Suprapubic skin (tissue), 4 donors: ENCODE data around the gene DRG1. TPM values are rescaled to one million over a fixed set of nuclear protein-coding genes. Genes with fewer than 3 reads are reported as not detected.

Experiments
- DNase-seq, 2 donors: peaks; one replicate each; pipeline ENCODE4 v3.0.0-alpha.2; 2019; ENCODE audit warnings: low spot score in 2 of 2
- H3K27ac ChIP-seq: fragments of 200-600 bp; sonication (generic); one replicate; pipeline ENCODE4 v1.5.1; 2019
- H3K27me3 ChIP-seq: fragments of 200-600 bp; sonication (generic); one replicate; pipeline ENCODE4 v1.5.1; 2019
- H3K36me3 ChIP-seq: fragments of 200-600 bp; sonication (generic); one replicate; pipeline ENCODE4 v1.5.1; 2019
- H3K4me1 ChIP-seq: fragments of 200-600 bp; sonication (generic); one replicate; pipeline ENCODE4 v1.5.1; 2019
- H3K4me3 ChIP-seq: fragments of 200-600 bp; sonication (generic); one replicate; pipeline ENCODE4 v1.5.1; 2019; ENCODE audit warnings: mild to moderate bottlenecking
- H3K9me3 ChIP-seq: fragments of 200-600 bp; sonication (generic); one replicate; pipeline ENCODE4 v1.5.1; 2019
- EP300 ChIP-seq: sonication (generic); formaldehyde crosslinking; IDR thresholded peaks from one replicate; pipeline ENCODE4 v1.6.1; 2017; ENCODE audit warnings: antibody characterized with exemption
- POLR2A ChIP-seq, 2 donors: fragments of 450-650 bp; IDR thresholded peaks; one replicate each; pipeline ENCODE4 v1.6.1; 2017; ENCODE audit warnings: antibody characterized with exemption in 2 of 2, mild to moderate bottlenecking in 2 of 2, moderate library complexity in 2 of 2
- POLR2AphosphoS5 ChIP-seq, 3 donors: sonication (generic); formaldehyde crosslinking; IDR thresholded peaks; one replicate each; pipeline ENCODE4 v1.6.1; 2017; ENCODE audit warnings: antibody characterized with exemption in 3 of 3
- WGBS: methylation state at CpG from one replicate; pipeline ENCODE4 v1.1.5; 2018; 5-methylcytosine and 5-hydroxymethylcytosine counted together
- total RNA-seq, 4 donors: library from RNA; depleted of rRNA; stranded (reverse); fragments of >200 nt; gene quantifications; one replicate each; pipeline ENCODE4 v1.1.0, GENCODE V29; 2016
- TF ChIP-seq, protein P1 (sequence below), 2 donors: fragments of 200-600 bp in 1 of 2; fragments of 450-650 bp in 1 of 2; sonication (generic) in 1 of 2; IDR thresholded peaks; one replicate each; pipeline ENCODE4 v1.5.1; 2016 to 2019; ENCODE audit warnings: antibody characterized with exemption in 2 of 2, mild to moderate bottlenecking in 1 of 2, moderate library complexity in 1 of 2

DRG1 gene
- total RNA-seq, 4 donors from 2014 or later, result 53.8 to 61.8 (median 55.0) TPM

DNA sequence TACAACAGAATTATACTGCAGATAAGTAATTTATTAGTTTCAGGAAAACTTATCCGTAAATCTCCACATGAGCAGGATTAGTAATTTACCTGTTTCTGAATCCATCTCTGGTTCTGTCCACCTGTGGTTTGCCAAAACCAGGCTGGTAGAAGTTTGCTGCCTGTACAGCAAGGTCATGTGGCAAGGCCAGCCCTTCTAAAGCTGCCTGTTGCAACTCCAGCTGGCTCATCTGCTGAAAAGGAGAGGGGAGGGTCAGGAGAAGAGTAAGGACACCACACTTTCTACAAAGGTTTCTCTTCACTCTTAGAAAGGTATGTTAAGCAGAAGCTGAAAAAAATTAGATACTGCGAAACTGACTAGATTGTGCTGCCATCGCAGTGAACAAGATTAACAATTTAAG, 47.9 kb downstream of the DRG1 start:
- Histone ChIP-seq H3K27me3 (no peaks in the 10 kb centered on the region), H3K4me1 (no peaks in the 10 kb centered on the region), H3K4me3 (no peak overlapping the region), H3K36me3 (peaks cover 74% of the 10 kb centered on the region), H3K9me3 (no peaks in the 10 kb centered on the region), H3K27ac (no peak overlapping the region)
- DNase-seq, result no peak
- 97% methylated on average over 3 of the region's 3 CpGs for WGBS
- TF ChIP-seq POLR2AphosphoS5 (IDR thresholded peaks at IDR 0.05) (no peak), EP300 (no peak)

DNA sequence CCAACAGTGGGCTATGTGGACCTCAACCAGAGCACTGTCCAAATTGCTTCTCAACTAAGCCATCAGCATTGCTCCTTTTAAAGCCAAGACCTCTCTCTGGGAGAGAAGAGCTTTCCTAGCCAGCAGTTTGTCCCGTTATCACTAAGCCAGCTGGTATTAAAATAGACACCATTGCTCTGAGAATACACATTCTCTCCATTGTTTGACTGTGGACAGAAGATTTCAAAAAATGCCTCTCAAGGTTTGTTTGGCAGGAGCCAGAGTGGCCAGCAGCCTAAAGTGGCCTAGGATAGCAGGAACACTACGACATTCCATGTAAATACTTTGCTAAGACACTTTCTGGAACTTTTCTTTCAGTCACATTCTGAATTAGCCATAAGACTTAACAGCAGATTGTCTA, 49.0 kb downstream of the DRG1 start:
- H3K9me3 ChIP-seq, result no peaks in the 10 kb centered on the region
- peaks cover 72% of the 10 kb centered on the region for H3K36me3 ChIP-seq
- H3K4me1 ChIP-seq, result no peaks in the 10 kb centered on the region
- no peaks in the 10 kb centered on the region for H3K27me3 ChIP-seq
- 88% methylated on average over 2 of the region's 2 CpGs for WGBS
- no peak overlapping the region for H3K27ac ChIP-seq
- no peak for DNase-seq
- H3K4me3 ChIP-seq, result no peak overlapping the region
- TF ChIP-seq EP300 (no peak), POLR2A (IDR thresholded peaks at IDR 0.05) (no peak)
- TF ChIP-seq, protein P1, sequence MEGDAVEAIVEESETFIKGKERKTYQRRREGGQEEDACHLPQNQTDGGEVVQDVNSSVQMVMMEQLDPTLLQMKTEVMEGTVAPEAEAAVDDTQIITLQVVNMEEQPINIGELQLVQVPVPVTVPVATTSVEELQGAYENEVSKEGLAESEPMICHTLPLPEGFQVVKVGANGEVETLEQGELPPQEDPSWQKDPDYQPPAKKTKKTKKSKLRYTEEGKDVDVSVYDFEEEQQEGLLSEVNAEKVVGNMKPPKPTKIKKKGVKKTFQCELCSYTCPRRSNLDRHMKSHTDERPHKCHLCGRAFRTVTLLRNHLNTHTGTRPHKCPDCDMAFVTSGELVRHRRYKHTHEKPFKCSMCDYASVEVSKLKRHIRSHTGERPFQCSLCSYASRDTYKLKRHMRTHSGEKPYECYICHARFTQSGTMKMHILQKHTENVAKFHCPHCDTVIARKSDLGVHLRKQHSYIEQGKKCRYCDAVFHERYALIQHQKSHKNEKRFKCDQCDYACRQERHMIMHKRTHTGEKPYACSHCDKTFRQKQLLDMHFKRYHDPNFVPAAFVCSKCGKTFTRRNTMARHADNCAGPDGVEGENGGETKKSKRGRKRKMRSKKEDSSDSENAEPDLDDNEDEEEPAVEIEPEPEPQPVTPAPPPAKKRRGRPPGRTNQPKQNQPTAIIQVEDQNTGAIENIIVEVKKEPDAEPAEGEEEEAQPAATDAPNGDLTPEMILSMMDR (IDR thresholded peaks at IDR 0.05), result no peak

DNA sequence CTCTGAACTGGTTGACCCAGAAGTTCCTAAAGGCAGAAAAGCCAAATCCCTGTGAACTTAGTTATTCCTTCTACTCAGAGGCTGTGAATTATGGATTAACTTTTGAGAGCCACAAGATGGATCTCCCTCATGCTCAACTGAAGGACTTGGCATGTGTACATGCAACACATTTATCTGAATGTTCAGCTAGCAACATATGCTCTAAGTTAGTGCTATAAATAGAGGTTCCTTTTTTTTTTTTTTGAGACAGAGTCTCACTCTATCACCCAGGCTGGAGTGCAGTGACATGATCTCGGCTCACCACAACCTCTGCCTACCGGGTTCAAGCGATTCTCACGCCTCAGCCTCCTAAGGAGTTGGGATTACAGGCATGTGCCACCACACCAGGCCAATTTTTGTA, 50.1 kb downstream of the DRG1 start:
- no peaks in the 10 kb centered on the region for H3K4me1 ChIP-seq
- H3K27ac ChIP-seq, result no peak overlapping the region
- 69% methylated on average over 4 of the region's 4 CpGs for WGBS
- no peak for TF ChIP-seq POLR2AphosphoS5 (IDR thresholded peaks at IDR 0.05)
- TF ChIP-seq, protein P1 (IDR thresholded peaks at IDR 0.05), result no peak
- TF ChIP-seq POLR2A (IDR thresholded peaks at IDR 0.05), result no peak
- no peak for TF ChIP-seq EP300
- no peak for DNase-seq
- H3K36me3 ChIP-seq, result peaks cover 72% of the 10 kb centered on the region
- no peaks in the 10 kb centered on the region for H3K27me3 ChIP-seq
- no peaks in the 10 kb centered on the region for H3K9me3 ChIP-seq
- no peak overlapping the region for H3K4me3 ChIP-seq

DNA sequence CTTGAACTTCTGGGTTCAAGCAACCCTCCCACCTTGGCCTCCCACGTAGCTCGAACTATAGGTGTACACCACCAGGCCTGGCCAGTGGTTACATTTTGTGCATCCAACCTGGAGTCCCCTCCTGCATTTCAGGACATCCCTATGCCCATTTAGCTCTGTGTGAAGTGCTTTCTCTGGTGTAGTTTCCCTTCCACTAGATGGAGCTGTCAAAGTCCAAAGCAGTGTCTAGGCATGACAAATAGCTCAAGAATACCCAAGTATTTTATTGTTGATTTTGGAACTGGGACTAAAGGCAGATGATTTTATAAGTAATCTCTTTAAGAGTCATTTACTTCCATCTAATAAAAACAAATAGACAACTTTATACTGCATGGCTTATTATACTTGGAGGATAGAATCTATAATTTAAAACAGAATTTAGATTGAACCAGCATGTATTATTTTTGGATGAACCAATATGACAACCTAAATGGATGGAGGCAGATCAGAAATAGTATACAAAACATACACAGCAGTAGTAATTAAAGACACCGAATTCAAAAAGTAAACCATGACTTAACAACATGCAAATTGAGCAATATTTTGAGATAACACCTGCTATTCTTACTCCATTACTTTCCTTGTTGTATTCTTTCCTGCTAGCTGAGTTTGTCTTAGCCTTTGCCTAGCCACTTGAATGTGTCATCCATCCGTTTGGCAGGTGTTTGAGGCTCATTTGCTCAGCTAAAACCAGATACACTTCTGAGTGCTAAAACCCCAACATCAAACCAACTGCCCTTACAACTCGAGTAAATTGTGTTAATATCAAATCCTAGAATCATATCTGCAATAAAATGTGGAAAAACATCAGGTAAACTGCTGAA, 52.5 kb downstream of the DRG1 start:
- TF ChIP-seq, protein P1 (IDR thresholded peaks at IDR 0.05), result peak in 1 of 2 donors; percentile 18
- no peak for TF ChIP-seq EP300
- TF ChIP-seq POLR2AphosphoS5 (IDR thresholded peaks at IDR 0.05), result no peak
- no peak for TF ChIP-seq POLR2A (IDR thresholded peaks at IDR 0.05)
- no peak overlapping the region for H3K27ac ChIP-seq
- 76% methylated on average over 5 of the region's 5 CpGs for WGBS

DNA sequence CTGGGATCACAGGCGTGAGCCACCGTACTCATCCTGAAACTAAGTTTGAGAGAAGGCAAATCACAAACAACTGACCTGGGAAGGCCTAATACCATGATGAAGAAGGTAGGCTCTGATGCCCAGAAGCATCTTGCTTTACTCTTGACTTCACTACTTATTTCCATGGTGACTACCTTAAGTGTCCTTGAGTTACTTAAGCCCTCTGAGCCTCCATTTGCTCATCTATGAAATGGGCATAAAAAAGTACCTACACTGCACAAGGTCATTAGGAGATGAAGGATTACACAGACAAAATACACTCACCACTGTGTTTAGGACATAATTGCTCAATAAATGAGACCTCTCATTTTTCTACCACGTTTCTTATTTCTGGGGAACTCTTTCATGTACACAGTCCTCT, 62.3 kb downstream of the DRG1 start:
- Histone ChIP-seq H3K27me3 (no peaks in the 10 kb centered on the region), H3K36me3 (peaks cover 69% of the 10 kb centered on the region), H3K4me3 (no peak overlapping the region), H3K4me1 (no peaks in the 10 kb centered on the region), H3K27ac (no peak overlapping the region), H3K9me3 (no peaks in the 10 kb centered on the region)
- 94% methylated on average over 3 of the region's 3 CpGs for WGBS
- no peak for DNase-seq
- TF ChIP-seq, protein P1 (IDR thresholded peaks at IDR 0.05), result no peak
- TF ChIP-seq POLR2AphosphoS5 (IDR thresholded peaks at IDR 0.05), result no peak
- TF ChIP-seq POLR2A (IDR thresholded peaks at IDR 0.05), result no peak
- no peak for TF ChIP-seq EP300

More for the DNA sequence above, 52.5 kb downstream of the DRG1 start:
- no peak for DNase-seq
- Histone ChIP-seq H3K36me3 (peaks cover 74% of the 10 kb centered on the region), H3K9me3 (no peaks in the 10 kb centered on the region), H3K4me1 (no peaks in the 10 kb centered on the region), H3K27me3 (no peaks in the 10 kb centered on the region), H3K4me3 (no peak overlapping the region)
